HG03439 (cell line): ENCODE measurements around the gene COX5A.
"Not testable (repeated sequence)": the region's sequence is repeated elsewhere in the genome, so short reads cannot be mapped to it uniquely, and the experiment has no call there.

Source experiments
- ATAC-seq: cut with Tn5 transposase; IDR thresholded peaks from one replicate; pipeline ENCODE4 v1.9.1; 2021; ENCODE audit warnings: mild to moderate bottlenecking, moderate library complexity; ENCODE audit not compliant: unreplicated experiment

Gene COX5A

GRCh38 chr15:74955796-74956647 lies 18.1 kb upstream of the COX5A start:
- ATAC-seq: peak; percentile 30

- no peak for ATAC-seq
Observed at GRCh38 chr15:74955017-74955416, 17.1 kb upstream of the COX5A start.

DNA sequence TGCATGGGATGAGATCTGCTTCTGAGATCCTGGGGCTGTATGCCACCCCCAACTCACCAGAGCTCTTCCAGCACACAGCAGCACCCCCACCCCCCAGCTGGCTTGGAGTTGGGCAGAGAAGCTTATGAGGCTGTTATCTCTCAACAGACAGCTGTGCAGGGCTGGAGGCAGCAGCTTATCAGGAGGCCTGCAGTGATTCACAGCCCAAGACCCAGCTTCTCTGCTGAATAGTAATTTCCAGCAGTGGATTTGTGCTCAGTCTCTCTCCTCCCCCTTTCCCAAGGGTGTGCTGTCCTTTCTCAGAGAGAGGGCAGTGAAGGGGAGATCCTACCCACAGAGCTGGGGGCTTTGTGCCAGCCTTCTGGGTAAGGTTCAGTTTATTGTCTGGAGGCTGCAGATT lies 16.6 kb upstream of the COX5A start:
- ATAC-seq: no peak

GRCh38 chr15:74951006-74951405 lies 13.1 kb upstream of the COX5A start:
- ATAC-seq: no peak

- ATAC-seq: no peak
Observed at GRCh38 chr15:74950078-74950908, 12.4 kb upstream of the COX5A start.

DNA sequence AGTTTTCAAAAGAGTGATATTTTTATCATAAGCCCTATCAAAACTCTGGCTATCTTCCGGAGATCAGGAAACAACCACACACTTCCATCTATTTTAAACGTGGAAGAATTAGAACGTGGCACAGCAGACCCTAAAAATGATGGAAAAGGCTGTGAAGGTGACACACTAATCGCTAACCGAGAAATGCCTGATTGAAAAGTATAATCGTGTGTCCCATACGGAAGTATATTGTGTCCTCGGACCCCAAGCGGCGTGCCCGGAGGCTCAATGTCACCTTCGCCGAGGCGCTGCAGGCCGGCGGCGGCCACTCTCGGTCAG lies 642 bp downstream of the COX5A start:
- ATAC-seq: no peak

DNA sequence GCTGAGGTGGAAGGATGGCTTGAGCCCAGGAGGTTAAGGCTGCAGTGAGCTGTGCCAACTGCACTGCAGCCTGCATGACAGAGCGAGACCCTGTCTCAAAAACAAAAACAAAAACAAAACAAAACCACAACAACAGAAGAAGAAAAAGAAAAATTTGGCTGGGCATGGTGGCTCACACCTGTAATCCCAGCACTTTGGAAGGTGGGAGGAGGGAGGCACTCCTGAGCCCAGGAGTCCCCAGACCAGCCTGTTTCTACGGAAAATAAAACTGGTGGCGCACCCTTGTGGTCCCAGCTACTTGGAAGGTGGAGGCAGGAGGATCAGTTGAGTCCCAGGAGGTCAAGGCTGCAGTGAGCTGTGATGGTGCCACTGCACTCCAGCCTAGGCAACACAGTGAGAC lies 2.7 kb downstream of the COX5A start:
- not testable (repeated sequence) for ATAC-seq

DNA sequence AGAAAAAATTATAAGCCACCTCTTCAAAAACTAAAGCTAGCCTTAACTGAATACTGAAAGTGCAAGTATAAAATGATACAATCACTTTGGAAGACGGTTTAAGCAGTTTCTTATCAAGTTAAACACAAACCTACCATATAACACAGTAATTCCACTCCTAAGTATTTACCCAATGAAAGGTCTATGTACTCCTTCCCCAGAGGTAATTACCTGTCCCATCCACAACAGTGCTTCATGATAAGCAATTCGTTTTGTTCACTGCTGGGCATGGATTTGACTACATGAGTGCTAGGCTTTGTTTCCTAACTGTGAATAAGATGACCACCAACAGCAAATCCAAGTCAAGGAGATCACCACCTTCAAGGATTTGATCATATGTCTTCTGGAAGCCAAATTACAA lies 4.3 kb downstream of the COX5A start:
- ATAC-seq: no peak

DNA sequence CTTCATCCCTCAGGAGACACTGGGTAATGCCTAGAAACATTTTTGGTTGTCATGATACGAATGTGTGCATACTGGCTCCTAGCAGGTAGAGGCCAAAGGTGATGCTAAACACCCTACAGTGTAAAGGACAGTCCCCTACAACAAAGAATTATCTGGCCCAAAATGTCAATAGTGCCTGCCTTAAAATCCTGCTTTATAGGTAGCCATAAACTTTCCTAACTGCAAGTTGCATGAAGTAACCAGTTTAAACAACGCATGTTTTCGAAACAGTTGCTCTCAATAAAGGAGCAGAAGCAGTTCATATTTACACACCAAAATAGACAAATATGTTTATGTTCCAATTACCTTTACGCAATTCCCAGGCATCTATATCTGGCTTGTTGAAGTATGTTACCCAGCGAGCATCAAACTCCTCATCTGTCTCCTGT lies 9.1 kb downstream of the COX5A start:
- ATAC-seq: no peak

- ATAC-seq: no peak
Observed at GRCh38 chr15:74924525-74924924, 13.3 kb downstream of the COX5A start.

- no peak for ATAC-seq
Observed at GRCh38 chr15:74920456-74920855, 17.4 kb downstream of the COX5A start.

DNA sequence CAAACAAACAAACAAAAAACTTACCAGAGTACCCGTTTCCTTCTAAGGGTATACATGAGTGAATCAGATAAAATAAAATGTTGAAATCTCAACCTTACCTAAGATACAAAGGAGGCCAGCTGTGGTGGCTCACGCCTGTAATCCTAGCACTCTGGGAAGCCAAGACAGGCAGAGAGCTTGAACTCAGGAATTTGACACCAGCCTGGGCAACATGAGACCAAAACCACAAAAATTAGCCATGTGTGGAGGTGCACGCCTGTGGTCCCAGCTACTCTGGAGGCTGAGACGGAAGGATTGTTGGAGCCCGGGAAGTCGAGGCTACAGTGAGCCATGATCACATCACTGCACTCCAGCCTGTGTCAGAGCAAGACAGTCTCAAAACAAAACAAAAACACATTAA lies 20.2 kb downstream of the COX5A start:
- ATAC-seq: no peak

DNA sequence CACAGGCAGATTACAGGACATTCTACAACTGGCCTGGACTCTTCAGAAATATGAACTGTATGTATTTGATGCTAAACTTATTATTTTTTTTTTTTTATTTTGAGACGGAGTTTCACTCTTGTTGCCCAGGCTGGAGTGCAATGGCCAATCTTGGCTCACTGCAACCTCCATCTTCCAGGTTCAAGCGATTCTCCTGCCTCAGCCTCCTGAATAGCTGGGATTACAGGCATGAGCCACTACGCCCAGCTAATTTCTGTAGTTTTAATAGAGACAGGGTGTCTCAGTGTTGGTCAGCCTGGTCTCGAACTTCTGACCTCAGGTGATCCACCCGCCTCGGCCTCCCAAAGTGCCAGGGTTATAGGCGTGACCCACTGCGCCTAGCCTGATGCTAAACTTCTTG lies 24.1 kb downstream of the COX5A start:
- ATAC-seq: not testable (repeated sequence)

DNA sequence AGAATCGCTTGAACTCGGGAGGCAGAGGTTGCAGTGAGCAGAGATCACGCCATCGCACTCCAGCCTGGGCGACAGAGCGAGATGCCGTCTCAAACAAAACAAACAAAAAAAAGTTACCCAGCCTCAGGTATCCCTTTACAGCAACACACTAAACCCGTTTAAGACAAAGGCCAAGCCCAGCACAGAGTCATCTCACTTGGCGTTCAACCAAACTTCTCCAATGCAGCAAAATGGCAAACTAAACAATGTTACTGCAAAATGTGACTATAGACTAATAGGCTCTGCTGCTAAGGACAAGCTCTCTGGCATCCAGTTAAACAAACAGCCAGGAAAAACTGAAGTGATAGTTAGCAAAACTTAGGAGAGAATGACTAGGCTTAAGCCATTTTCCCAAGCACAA lies 24.8 kb downstream of the COX5A start:
- no peak for ATAC-seq

GRCh38 chr15:74908635-74909034 lies 29.2 kb downstream of the COX5A start:
- ATAC-seq: no peak

GRCh38 chr15:74907163-74907870 lies 30.6 kb downstream of the COX5A start:
- no peak for ATAC-seq

GRCh38 chr15:74906450-74907162 lies 31.3 kb downstream of the COX5A start, which contains the start of gene FAM219B:
FAM219B (minus strand) TSS chr15:74906851; CDS start chr15:74906800, 51 bp downstream.
- peak; percentile 87 for ATAC-seq

- peak; percentile 4 for ATAC-seq
Observed at GRCh38 chr15:74906067-74906449, 31.8 kb downstream of the COX5A start.

DNA sequence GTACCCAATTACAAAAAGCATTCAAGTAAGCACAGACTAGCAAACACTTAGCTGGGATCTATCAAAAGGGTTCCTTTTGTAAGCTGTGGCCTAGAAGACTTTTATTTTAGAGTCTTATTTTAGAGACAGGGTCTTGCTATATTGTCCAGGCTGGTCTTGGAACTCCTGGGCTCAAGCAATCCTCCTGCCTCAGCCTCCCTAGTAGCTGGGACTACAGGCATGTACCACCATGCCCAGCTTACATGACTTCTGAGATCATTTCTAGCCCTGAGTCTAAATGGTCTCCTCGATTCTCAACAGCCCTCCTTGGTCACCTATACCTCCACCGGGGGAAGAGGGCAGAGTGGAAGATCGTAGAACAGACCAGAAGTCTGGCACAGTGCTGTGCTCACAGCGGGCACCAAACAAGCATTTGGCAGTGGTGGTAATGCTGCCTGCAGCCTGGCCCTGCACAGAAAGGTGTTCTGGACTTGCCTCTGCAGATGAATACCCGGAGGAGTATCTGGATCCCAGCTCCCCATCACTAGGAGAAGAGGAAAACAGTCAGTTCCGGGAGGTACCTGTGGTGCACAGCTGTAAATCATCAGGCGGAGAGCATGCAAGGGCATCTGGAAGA lies 33.6 kb downstream of the COX5A start:
- ATAC-seq: no peak

DNA sequence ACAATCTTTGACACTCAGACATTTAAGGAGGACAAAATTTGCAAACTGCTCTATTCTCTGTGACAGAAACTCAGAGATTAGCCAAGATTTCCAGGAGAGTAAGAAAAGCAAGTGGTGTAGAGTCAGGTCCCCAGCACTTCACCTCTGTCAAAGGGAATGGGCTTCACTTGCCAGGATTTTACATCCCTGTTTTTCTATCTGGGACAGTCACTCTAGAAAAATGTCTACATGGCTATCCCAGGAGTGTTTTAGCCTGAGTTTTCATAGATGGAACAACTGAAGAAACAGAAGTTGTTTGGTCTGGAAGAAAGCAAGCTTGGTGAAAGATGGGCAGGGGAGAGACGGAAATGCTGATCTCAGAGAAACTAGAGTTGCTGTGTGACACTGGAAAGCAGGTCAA lies 34.2 kb downstream of the COX5A start:
- ATAC-seq: no peak
